GM20000 (cell line): ENCODE data around the gene GLIPR2.

ENCODE experiments used
- DNase-seq: peaks from one replicate; pipeline ENCODE4 v3.0.0; 2012; ENCODE audit warnings: low spot score
- TF ChIP-seq, protein P1 (sequence below): IDR thresholded peaks from 2 replicates; pipeline ENCODE4 v1.5.1; 2012; ENCODE audit warnings: mild to moderate bottlenecking, control low read depth; ENCODE audit errors: extremely low read depth, missing control alignments

The GLIPR2 gene

DNA sequence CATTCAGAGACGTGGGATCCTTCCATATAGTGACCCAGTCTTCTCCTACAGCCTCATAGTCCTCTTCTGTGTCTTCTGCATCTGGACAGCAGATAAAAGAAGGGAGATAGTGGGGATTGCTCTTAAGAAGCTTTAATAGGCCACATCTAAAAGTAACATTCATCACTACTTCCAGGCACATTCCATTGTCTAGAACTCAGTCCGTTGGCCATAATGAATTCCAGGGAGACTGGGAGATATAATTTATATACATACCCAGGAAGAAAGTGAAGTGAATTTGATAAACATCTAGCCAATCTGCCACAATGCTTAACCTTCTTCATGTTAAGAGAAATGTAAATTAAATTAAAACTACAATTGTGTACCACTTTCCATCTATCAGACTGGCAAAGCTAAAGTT lies 22.5 kb upstream of the GLIPR2 start:
- DNase-seq: no peak
- TF ChIP-seq, protein P1, sequence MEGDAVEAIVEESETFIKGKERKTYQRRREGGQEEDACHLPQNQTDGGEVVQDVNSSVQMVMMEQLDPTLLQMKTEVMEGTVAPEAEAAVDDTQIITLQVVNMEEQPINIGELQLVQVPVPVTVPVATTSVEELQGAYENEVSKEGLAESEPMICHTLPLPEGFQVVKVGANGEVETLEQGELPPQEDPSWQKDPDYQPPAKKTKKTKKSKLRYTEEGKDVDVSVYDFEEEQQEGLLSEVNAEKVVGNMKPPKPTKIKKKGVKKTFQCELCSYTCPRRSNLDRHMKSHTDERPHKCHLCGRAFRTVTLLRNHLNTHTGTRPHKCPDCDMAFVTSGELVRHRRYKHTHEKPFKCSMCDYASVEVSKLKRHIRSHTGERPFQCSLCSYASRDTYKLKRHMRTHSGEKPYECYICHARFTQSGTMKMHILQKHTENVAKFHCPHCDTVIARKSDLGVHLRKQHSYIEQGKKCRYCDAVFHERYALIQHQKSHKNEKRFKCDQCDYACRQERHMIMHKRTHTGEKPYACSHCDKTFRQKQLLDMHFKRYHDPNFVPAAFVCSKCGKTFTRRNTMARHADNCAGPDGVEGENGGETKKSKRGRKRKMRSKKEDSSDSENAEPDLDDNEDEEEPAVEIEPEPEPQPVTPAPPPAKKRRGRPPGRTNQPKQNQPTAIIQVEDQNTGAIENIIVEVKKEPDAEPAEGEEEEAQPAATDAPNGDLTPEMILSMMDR: no peak

DNA sequence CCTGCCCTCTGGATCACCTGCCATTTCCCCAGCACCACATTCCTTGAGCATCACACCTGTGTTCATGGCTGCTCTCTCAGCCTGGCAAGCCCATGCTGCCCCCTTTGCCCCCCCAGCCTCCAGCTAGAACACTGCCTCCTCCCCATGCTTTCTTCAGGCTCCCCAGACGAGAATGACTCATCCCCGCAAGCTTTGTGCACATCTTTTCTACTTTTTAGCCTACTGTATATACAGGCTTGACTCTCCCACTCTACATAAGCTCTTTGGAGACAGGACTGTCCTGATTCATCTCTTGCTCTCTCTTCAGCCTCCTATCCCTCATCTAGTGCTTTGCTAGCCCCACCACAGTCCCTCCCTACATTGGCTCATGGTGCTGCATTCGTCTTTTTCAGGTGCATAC lies 19.9 kb upstream of the GLIPR2 start:
- DNase-seq: no peak
- TF ChIP-seq, protein P1: no peak

DNA sequence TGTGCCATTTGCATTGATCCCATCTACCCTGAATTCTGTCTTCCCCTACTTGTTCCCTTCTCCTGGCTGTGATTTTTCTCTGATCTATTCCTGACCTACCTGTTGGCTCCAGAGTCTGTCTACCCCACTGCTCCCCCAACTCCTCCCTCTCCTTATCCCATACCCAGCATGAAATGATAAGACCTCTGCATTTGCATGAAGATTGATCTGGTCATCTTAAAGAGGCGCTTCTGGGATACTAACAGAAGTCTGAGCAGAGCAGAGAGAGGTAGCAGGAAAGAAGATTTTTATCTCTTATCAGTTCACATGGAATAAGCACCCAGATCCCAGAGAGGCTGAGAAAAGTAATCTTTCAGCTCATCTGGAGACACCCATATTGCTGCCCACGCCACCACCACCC lies 18.3 kb upstream of the GLIPR2 start:
- no peak for DNase-seq
- TF ChIP-seq, protein P1: no peak

DNA sequence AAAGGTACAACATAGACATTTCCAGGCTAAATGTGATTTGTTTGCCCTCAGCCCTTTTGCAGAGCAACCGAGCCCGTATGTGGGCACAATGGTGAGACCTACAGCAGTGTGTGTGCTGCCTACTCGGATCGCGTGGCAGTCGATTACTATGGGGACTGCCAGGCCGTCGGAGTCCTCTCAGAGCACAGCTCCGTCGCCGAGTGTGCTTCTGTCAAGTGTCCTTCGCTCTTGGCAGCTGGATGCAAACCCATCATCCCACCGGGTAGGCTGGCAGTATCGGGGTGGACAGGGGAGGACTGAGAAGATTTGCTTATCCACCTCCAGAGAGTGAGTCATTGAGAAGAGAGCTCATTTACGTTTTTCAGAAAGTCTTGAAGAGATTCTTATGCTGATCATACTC lies 17.8 kb upstream of the GLIPR2 start:
- TF ChIP-seq, protein P1: no peak
- no peak for DNase-seq

DNA sequence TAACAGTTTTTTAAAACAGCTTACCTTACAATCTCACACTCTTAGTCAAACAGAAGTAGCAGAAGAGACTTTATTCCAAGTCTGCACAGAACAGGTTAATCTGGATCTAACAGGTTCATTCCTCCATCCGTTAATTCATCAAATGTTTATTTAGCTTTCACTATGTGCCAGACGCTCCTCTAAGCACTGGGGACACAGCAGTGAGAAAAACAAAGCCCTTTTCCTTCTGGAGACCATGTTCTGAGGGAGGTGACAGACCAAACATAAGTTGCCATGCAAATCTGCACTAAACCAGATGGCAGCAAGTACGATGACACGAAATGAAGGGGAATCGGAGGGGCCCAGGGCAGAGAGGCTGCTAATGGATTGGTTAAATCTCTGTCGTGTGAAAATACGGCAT lies 17.1 kb upstream of the GLIPR2 start:
- no peak for DNase-seq
- TF ChIP-seq, protein P1: no peak

DNA sequence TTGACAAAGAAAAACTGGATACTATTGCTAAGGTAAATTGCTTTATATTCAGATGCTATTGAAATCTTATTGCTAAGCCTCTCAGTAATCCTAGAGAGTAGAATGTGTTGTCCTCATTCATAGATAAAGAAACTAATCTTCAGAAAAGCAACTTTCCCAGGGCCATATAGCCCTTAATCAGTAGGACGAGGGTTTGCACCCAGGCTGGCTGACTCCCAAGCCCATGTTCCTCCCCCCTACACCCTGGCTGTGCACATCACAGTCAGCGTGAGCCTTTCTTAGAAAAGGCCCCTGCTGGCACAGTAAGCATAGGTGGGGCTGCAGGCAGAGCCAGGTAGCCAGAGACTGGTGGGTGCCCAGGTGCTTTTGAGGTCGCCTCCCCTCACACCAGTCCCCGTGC lies 15.8 kb upstream of the GLIPR2 start:
- TF ChIP-seq, protein P1: no peak
- no peak for DNase-seq

DNA sequence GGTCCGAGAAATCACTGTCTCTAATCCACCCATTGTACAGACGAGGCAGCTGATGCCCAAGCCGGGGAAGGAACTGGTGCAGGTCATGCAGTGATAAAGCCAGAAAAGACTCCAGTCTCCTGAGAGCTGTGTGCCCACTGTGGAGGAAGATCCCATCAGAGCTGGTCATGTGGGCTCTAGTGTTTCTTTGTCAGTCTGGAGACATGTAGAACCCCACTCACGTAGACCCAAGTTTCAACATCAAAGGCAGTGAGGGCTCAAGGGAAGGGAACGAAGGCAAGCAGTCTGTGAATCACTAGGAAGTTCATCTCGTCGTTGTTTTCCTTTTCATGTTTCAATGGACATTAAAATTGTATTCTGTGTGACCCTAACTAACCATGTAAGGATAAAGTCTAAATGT lies 14.6 kb upstream of the GLIPR2 start:
- TF ChIP-seq, protein P1: no peak
- DNase-seq: no peak
